Loucy (cell line): Measurements from ENCODE around the gene SH2D3C.

Experiments used
- H2AFZ ChIP-seq: fragments of 200-600 bp; sonication (generic); 2 replicates; pipeline ENCODE4 v1.6.0; 2016; ENCODE audit warnings: antibody characterized with exemption, mild to moderate bottlenecking, low read length, moderate library complexity
- H3F3A ChIP-seq: fragments of 200-600 bp; 2 replicates; pipeline ENCODE4 v1.6.0; 2016; ENCODE audit warnings: antibody characterized with exemption, low read depth, mild to moderate bottlenecking
- H3K27me3 ChIP-seq: fragments of 200-600 bp; sonication (generic); 2 replicates; pipeline ENCODE4 v1.6.1; 2014; ENCODE audit warnings: low read length, mild to moderate bottlenecking; ENCODE audit not compliant: insufficient read depth, poor library complexity, severe bottlenecking
- H3K36me3 ChIP-seq: fragments of 200-600 bp; sonication (generic); 2 replicates; pipeline ENCODE4 v1.6.1; 2016; ENCODE audit warnings: low read length; ENCODE audit not compliant: insufficient read depth
- H3K4me1 ChIP-seq: fragments of 200-600 bp; sonication (generic); 2 replicates; pipeline ENCODE4 v1.5.1; 2014; ENCODE audit warnings: low read length, mild to moderate bottlenecking; ENCODE audit not compliant: insufficient read depth, poor library complexity, severe bottlenecking
- H3K4me2 ChIP-seq: fragments of 200-600 bp; sonication (generic); 2 replicates; pipeline ENCODE4 v1.6.0; 2014; ENCODE audit warnings: antibody characterized with exemption, low read length, low read depth, mild to moderate bottlenecking; ENCODE audit not compliant: poor library complexity, severe bottlenecking
- H3K4me3 ChIP-seq: fragments of 200-600 bp; sonication (generic); 2 replicates; pipeline ENCODE4 v1.5.1; 2014; ENCODE audit warnings: low read length, mild to moderate bottlenecking, mixed read lengths; ENCODE audit not compliant: poor library complexity, severe bottlenecking
- H3K79me2 ChIP-seq: fragments of 200-600 bp; sonication (generic); 2 replicates; pipeline ENCODE4 v1.6.1; 2014; ENCODE audit warnings: low read length; ENCODE audit not compliant: insufficient read depth
- H3K9ac ChIP-seq: fragments of 200-600 bp; sonication (generic); 2 replicates; pipeline ENCODE4 v1.6.0; 2014; ENCODE audit warnings: mild to moderate bottlenecking, low read depth, low read length, moderate library complexity; ENCODE audit not compliant: poor library complexity, severe bottlenecking
- H3K9me2 ChIP-seq: fragments of 200-600 bp; sonication (generic); replicated peaks from 2 replicates; pipeline ENCODE4 v1.6.1; 2016; ENCODE audit warnings: low read depth, low read length, mixed read lengths
- H3K9me3 ChIP-seq: fragments of 200-600 bp; sonication (generic); 2 replicates; pipeline ENCODE4 v1.6.1; 2014; ENCODE audit warnings: mild to moderate bottlenecking, antibody characterized with exemption, low read length, low read depth; ENCODE audit not compliant: insufficient read depth
- H4K20me1 ChIP-seq: fragments of 200-600 bp; sonication (generic); 2 replicates; pipeline ENCODE4 v1.6.0; 2014; ENCODE audit warnings: antibody characterized with exemption, low read length, mild to moderate bottlenecking; ENCODE audit not compliant: insufficient read depth, poor library complexity, severe bottlenecking
- EZH2phosphoT487 ChIP-seq: fragments of 200-600 bp; IDR thresholded peaks from 2 replicates; pipeline ENCODE4 v1.6.1; 2018; ENCODE audit warnings: antibody characterized with exemption, mild to moderate bottlenecking, moderate library complexity, borderline replicate concordance
- TF ChIP-seq, protein P1 (sequence below): fragments of 200-600 bp; sonication (generic); conservative IDR thresholded peaks from 2 replicates; pipeline ENCODE4 v1.5.1; 2014; ENCODE audit warnings: mild to moderate bottlenecking, antibody characterized with exemption, low read length

The SH2D3C gene

DNA sequence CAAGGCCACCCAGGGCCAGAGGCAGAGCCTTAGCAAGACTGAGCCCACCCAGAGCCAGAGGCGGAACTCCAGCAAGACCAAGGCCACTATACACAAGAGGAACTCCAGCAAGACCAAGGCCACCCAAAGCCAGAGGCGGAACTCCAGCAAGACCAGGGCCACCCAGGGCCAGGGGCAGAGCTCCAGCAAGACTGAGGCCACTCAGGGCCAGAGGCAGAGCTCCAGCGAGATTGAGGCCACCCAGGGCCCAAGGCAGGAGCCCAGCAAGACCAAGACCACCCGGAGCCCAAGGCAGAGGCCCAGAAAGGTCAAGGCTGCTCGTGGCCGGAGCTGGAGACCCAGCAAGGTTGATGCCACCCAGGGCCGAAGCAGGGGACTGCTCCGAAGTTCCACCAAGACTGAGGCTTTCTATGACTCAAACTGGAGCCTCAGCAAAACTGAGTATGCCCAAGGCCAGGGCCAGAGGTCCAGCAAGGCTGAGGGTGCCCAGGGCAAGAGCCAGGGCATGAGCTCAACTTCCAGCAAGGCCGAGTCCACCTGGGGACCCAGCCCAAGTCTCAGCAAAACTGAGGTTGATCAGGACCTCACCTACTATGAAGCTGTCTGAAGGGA, 47.6 kb downstream of the SH2D3C start:
- H3K79me2 ChIP-seq: peaks cover 9% of the 10 kb centered on the region
- TF ChIP-seq, protein P1, sequence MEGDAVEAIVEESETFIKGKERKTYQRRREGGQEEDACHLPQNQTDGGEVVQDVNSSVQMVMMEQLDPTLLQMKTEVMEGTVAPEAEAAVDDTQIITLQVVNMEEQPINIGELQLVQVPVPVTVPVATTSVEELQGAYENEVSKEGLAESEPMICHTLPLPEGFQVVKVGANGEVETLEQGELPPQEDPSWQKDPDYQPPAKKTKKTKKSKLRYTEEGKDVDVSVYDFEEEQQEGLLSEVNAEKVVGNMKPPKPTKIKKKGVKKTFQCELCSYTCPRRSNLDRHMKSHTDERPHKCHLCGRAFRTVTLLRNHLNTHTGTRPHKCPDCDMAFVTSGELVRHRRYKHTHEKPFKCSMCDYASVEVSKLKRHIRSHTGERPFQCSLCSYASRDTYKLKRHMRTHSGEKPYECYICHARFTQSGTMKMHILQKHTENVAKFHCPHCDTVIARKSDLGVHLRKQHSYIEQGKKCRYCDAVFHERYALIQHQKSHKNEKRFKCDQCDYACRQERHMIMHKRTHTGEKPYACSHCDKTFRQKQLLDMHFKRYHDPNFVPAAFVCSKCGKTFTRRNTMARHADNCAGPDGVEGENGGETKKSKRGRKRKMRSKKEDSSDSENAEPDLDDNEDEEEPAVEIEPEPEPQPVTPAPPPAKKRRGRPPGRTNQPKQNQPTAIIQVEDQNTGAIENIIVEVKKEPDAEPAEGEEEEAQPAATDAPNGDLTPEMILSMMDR: no peak
- no peak for TF ChIP-seq EZH2phosphoT487
- no peak overlapping the region for H2AFZ ChIP-seq
- H3F3A ChIP-seq: no peaks in the 10 kb centered on the region
- no peaks in the 10 kb centered on the region for H3K9me2 ChIP-seq
- peaks cover 5% of the 10 kb centered on the region for H4K20me1 ChIP-seq
- H3K9me3 ChIP-seq: no peaks in the 10 kb centered on the region
- no peaks in the 10 kb centered on the region for H3K27me3 ChIP-seq
- no peak overlapping the region for H3K4me2 ChIP-seq
- no peak overlapping the region for H3K4me3 ChIP-seq
- no peak overlapping the region for H3K9ac ChIP-seq
- no peaks in the 10 kb centered on the region for H3K36me3 ChIP-seq
- H3K4me1 ChIP-seq: peaks cover 14% of the 10 kb centered on the region

DNA sequence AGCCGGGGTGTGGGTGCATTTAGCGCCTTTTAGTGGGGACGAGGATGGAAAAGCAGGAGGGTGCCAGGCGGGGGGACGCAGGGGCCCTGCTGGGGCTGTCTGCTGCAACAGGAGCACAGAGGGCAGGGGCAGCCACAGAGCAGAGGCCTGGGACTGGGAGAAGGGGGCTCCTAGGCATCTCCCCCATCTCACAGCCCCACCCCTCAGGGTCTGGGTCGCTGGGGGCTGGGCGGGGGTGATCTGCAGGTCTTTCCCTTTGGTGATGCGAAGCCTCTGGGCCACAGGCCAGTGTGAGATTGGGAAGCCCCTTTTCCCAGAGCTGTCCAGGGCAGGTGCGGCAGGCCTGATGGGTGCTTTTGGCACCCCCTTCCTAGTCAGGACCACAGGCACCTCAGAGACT, 48.2 kb downstream of the SH2D3C start:
- Histone ChIP-seq H2AFZ (no peak overlapping the region), H3K9me2 (no peaks in the 10 kb centered on the region), H3K4me2 (no peak overlapping the region), H3K9me3 (no peaks in the 10 kb centered on the region), H3K36me3 (no peaks in the 10 kb centered on the region), H3K4me1 (peaks cover 10% of the 10 kb centered on the region), H3K79me2 (peaks cover 9% of the 10 kb centered on the region), H3K9ac (no peak overlapping the region), H4K20me1 (peaks cover 5% of the 10 kb centered on the region), H3K4me3 (no peak overlapping the region), H3F3A (no peaks in the 10 kb centered on the region), H3K27me3 (no peaks in the 10 kb centered on the region)
- TF ChIP-seq, protein P1: no peak
- no peak for TF ChIP-seq EZH2phosphoT487

DNA sequence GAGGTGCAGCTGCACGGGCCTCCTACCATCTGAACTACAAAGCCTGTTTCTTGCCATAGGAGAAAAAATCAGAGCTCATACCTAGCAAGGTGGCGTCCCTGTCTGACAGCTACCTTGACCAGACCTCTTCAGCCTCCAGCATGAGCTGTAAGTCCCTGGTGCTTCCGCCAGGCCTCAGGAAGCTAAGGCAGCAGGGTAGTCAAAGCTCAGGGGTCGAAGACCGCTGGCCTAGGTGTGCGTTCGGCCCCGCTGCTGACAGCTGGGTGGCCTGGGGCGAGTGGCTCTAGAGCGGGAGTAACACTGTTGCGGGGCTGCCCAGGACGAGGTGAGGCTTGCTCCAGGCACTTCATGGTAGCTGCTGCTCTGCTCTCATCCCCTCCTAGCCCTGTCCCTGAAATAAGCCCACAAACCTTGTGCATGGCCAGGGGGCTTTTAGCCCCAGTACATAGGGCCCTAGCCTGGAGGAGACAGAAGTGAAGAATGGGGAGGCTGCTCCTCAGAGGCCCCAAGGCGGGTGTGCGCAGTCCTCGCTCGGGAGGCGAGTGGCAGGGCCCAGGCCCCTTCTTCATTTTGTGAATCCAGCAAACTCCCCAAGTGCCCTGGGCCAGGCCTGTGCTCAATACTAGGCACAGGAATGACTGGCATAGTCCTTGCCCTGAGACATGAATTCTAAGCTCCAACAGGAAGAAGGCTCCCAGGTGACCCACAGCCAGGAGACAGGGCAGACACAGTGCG, 48.8 kb downstream of the SH2D3C start:
- H4K20me1 ChIP-seq: peaks cover 5% of the 10 kb centered on the region
- H3K27me3 ChIP-seq: no peaks in the 10 kb centered on the region
- H2AFZ ChIP-seq: no peak overlapping the region
- no peak overlapping the region for H3K9ac ChIP-seq
- H3K79me2 ChIP-seq: peaks cover 9% of the 10 kb centered on the region
- TF ChIP-seq, protein P1: no peak
- no peak for TF ChIP-seq EZH2phosphoT487
- no peak overlapping the region for H3K4me3 ChIP-seq
- H3K9me2 ChIP-seq: no peaks in the 10 kb centered on the region
- no peaks in the 10 kb centered on the region for H3K36me3 ChIP-seq
- no peaks in the 10 kb centered on the region for H3K9me3 ChIP-seq
- H3K4me2 ChIP-seq: no peak overlapping the region
- H3F3A ChIP-seq: no peaks in the 10 kb centered on the region
- peaks cover 10% of the 10 kb centered on the region for H3K4me1 ChIP-seq
